B cell (primary cell): ENCODE data around the gene MBTPS2. TPM values are rescaled to one million over a fixed set of nuclear protein-coding genes. Genes with fewer than 3 reads are reported as not detected.

Source experiments
- ATAC-seq: fragments of 200-7000 bp; cut with Tn5 transposase; one replicate; pipeline ENCODE4 v1.10.0; 2021; ENCODE audit warnings: low read depth, mild to moderate bottlenecking, moderate number of reproducible peaks, moderate library complexity
- CTCF ChIA-PET: fragments of 350-600 bp; sonication (Branson Sonifier 250); formaldehyde crosslinking; loops from one replicate; lab custom pipeline; 2021; ENCODE audit warnings: antibody characterized with exemption, inconsistent platforms; lab: Charles Lee
- POLR2A ChIA-PET: fragments of 350-600 bp; sonication (Branson Sonifier 250); formaldehyde crosslinking; loops from one replicate; lab custom pipeline; 2021; ENCODE audit warnings: antibody characterized with exemption; lab: Charles Lee
- DNase-seq: peaks from one replicate; pipeline ENCODE4 v3.0.0; 2013
- H2AFZ ChIP-seq: 2 replicates; pipeline ENCODE4 v1.6.1; 2012; ENCODE audit warnings: mild to moderate bottlenecking, low read depth, low read length; ENCODE audit not compliant: insufficient read depth, poor library complexity, severe bottlenecking
- H3K27ac ChIP-seq, 2 donors: 1 replicate in 1 of 2; 2 replicates in 1 of 2; pipeline ENCODE4 v1.5.1; 2012 to 2013; ENCODE audit warnings: low read length in 2 of 2, mild to moderate bottlenecking in 2 of 2, moderate library complexity in 1 of 2
- H3K27me3 ChIP-seq, 4 experiments: fragments of 200-600 bp in 1 of 4; sonication (generic) in 1 of 4; replicated peaks in 1 of 4; 1 replicate in 2 of 4; 2 replicates in 2 of 4; pipeline versions ENCODE4 v1.6.1 to v1.7.0; 2013 to 2016; ENCODE audit warnings: low read length in 3 of 4, mild to moderate bottlenecking in 2 of 4, mixed read lengths in 1 of 4, moderate library complexity in 1 of 4; ENCODE audit not compliant: insufficient read depth in 4 of 4, control insufficient read depth in 3 of 4; ENCODE audit errors: control extremely low read depth in 1 of 4
- H3K36me3 ChIP-seq, 2 experiments: replicated peaks in 1 of 2; 1 replicate in 1 of 2; 2 replicates in 1 of 2; pipeline versions ENCODE4 v1.6.1 to v1.7.1; 2013; ENCODE audit warnings: low read length in 1 of 2; ENCODE audit not compliant: insufficient read depth in 2 of 2, control insufficient read depth in 1 of 2; ENCODE audit errors: control extremely low read depth in 1 of 2, extremely low read depth in 1 of 2
- H3K4me1 ChIP-seq, 2 donors: fragments of 200-600 bp in 1 of 2; sonication (generic) in 1 of 2; 1 replicate in 1 of 2; 2 replicates in 1 of 2; pipeline versions ENCODE4 v1.5.1 to v1.6.1; 2013 to 2017; ENCODE audit warnings: low read length in 2 of 2; ENCODE audit not compliant: control insufficient read depth in 2 of 2, insufficient read depth in 2 of 2
- H3K4me2 ChIP-seq: replicated peaks from 2 replicates; pipeline ENCODE3; 2012; ENCODE audit warnings: mild to moderate bottlenecking, low read depth, low read length; ENCODE audit not compliant: poor library complexity, severe bottlenecking
- H3K4me3 ChIP-seq, 5 experiments: fragments of 200-600 bp in 1 of 5; sonication (generic) in 1 of 5; 1 replicate in 3 of 5; 2 replicates in 2 of 5; pipeline versions ENCODE4 v1.5.1 to v1.7.0; 2011 to 2016; ENCODE audit warnings: low read length in 4 of 5, mild to moderate bottlenecking in 4 of 5, low read depth in 2 of 5, control low read depth in 1 of 5, moderate library complexity in 1 of 5; ENCODE audit not compliant: insufficient read depth in 1 of 5; ENCODE audit errors: control extremely low read depth in 1 of 5, extremely low read depth in 1 of 5
- H3K79me2 ChIP-seq: fragments of 200-600 bp; sonication (generic); one replicate; pipeline ENCODE4 v1.6.0; 2016; ENCODE audit warnings: low read length; ENCODE audit not compliant: control insufficient read depth, insufficient read depth
- H3K9ac ChIP-seq: fragments of 200-600 bp; sonication (generic); 2 replicates; pipeline ENCODE4 v1.6.1; 2017; ENCODE audit warnings: mild to moderate bottlenecking, low read length, moderate library complexity
- H3K9me3 ChIP-seq, 3 donors: one replicate each; pipeline versions ENCODE4 v1.6.1 to v1.7.1; 2013; ENCODE audit warnings: low read length in 2 of 3; ENCODE audit not compliant: control insufficient read depth in 2 of 3, insufficient read depth in 1 of 3; ENCODE audit errors: control extremely low read depth in 1 of 3
- H4K20me1 ChIP-seq: 2 replicates; pipeline ENCODE4 v1.6.0; 2012; ENCODE audit warnings: mild to moderate bottlenecking, low read length; ENCODE audit not compliant: insufficient read depth, control insufficient read depth, poor library complexity, severe bottlenecking
- H3K27ac Mint-ChIP-seq: one replicate; pipeline ENCODE4 v1.8.0; 2021; ENCODE audit warnings: mixed read lengths
- H3K27me3 Mint-ChIP-seq: one replicate; pipeline ENCODE4 v1.8.0; 2021; ENCODE audit warnings: mixed read lengths
- H3K4me1 Mint-ChIP-seq: one replicate; pipeline ENCODE4 v1.8.0; 2021; ENCODE audit warnings: mixed read lengths
- H3K4me3 Mint-ChIP-seq: one replicate; pipeline ENCODE4 v1.8.0; 2021; ENCODE audit warnings: mixed read lengths
- H3K9me3 Mint-ChIP-seq: one replicate; pipeline ENCODE4 v1.8.0; 2022; ENCODE audit warnings: mixed read lengths; ENCODE audit not compliant: insufficient read depth
- CTCF ChIP-seq: fragments of 200-600 bp; IDR thresholded peaks from one replicate; pipeline ENCODE4 v1.8.0; 2022; ENCODE audit warnings: antibody characterized with exemption, mild to moderate bottlenecking
- EZH2 ChIP-seq: IDR thresholded peaks from 2 replicates; pipeline ENCODE4 v1.6.1; 2012; ENCODE audit warnings: borderline replicate concordance, low read depth, mild to moderate bottlenecking, moderate library complexity, low read length; ENCODE audit not compliant: insufficient read depth, poor library complexity, severe bottlenecking
- WGBS: methylation state at CpG from one replicate; pipeline ENCODE4 v1.1.5; 2013; ENCODE audit warnings: missing lambda C conversion rate; ENCODE audit not compliant: insufficient coverage; 5-methylcytosine and 5-hydroxymethylcytosine counted together
- intact Hi-C: fragments of 100-400 bp; cut with micrococcal nuclease; formaldehyde crosslinking; loops from one replicate; pipeline ENCODE4 v1.10.0; 2022
- polyA minus RNA-seq: library from RNA; depleted of rRNA, polyadenylated mRNA; stranded (reverse); fragments of >200 nt; gene quantifications from 2 replicates; pipeline ENCODE4 v1.2.3, GENCODE V29; 2012
- polyA plus RNA-seq: library from polyadenylated mRNA; depleted of rRNA; stranded (reverse); fragments of >200 nt; gene quantifications from 2 replicates; pipeline ENCODE4 v1.2.3, GENCODE V29; 2012
- total RNA-seq, 2 donors: library from RNA; stranded (reverse); fragments of 120-200 nt in 1 of 2; gene quantifications; 1 replicate in 1 of 2; 2 replicates in 1 of 2; pipeline versions ENCODE4 v1.2.3 to v1.2.4, GENCODE V29; 2013 to 2022

Gene MBTPS2
- 8.2 and 8.7 TPM in 2 replicates for total RNA-seq
- total RNA-seq (2013) = 3.2 TPM
- polyA plus RNA-seq = 1.8 and 2.5 TPM in 2 replicates
- 1.9 and 2.1 TPM in 2 replicates for polyA minus RNA-seq

DNA sequence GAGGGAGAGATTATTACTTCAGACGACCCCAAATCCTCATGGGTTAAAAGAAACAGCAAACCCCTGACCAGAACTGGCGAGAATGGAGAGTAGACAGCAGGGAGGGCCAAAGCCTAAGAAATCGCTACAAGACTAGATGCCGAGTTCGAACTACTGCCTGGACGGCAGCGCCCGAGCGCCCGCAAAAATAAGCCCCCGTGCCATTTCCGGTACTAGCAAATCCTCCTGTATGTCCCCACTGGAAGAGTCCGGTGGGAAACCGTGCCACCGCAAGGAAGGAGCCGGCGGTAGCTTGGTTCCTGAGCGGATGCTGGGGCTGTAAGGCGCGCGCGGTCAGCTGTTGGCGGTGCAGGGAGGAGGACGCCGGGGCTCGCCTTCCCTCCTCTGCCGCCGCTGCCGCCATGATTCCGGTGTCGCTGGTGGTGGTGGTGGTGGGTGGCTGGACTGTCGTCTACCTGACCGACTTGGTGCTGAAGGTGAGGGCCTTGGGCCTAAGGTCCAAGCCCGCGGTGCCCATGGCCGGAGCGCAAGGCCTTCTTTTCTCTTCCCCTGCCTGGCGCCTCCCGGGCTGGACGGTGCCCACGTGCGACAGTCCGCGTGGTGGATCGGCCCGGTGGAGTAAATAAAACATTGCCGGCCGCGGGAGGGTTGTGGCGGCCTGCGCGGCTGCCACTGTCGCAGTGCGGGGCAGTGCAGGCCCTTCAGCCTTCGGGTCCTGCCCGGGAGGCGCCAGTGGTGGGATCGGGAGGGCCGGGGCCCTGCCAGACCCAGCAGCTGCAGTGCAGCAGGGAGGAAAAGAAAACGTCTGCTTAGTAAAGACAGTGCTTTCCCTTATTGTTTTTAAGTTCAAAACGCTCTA, at the start of gene MBTPS2:
TSS of gene MBTPS2 (plus strand) at position 284 of the 859 bp plus-strand sequence. CDS start at position 402, 118 bp downstream.
- H3K27me3 Mint-ChIP-seq = no peaks in the 10 kb centered on the region
- Histone ChIP-seq H3K9me3 (no peaks in the 10 kb centered on the region), H3K4me3 (peak within 1 kb of the TSS; percentile 39 to 71 (median 69)), H3K36me3 (peaks cover 0 to 4% of the 10 kb centered on the region in 2 experiments), H3K79me2 (no peaks in the 10 kb centered on the region), H2AFZ (peak within 1 kb of the TSS; percentile 82), H3K4me2 (peak within 1 kb of the TSS; percentile 68), H3K4me1 (peaks cover 4 to 5% of the 10 kb centered on the region in 2 donors), H3K9ac (peak within 1 kb of the TSS; percentile 69), H3K27ac (peak within 1 kb of the TSS; percentile 60 to 70), H4K20me1 (no peaks in the 10 kb centered on the region), H3K27me3 (no peaks in the 10 kb centered on the region)
- under 1% methylated on average over 49 of the region's 61 CpGs for WGBS
- ChIA-PET POLR2A (no interaction called here), CTCF (interaction anchor here (1.1 to 1.5 kb wide), 2 partner anchors 136 to 145 kb away, joined by 3 to 14 read pairs; no protein-coding TSS in a partner anchor)
- ATAC-seq (peak; percentile 94), DNase-seq (peak; percentile 85)
- no peaks in the 10 kb centered on the region for H3K9me3 Mint-ChIP-seq
- peaks cover 13% of the 10 kb centered on the region for H3K4me1 Mint-ChIP-seq
- H3K4me3 Mint-ChIP-seq = peak within 1 kb of the TSS; percentile 95
- H3K27ac Mint-ChIP-seq = peak within 1 kb of the TSS; percentile 91
- no peak for TF ChIP-seq EZH2
- TF ChIP-seq CTCF = no peak
- intact Hi-C loops = loop anchor here (2.0 kb wide), 1 partner anchor 99 kb away; no protein-coding TSS in a partner anchor
